Measurements from ENCODE around the gene GPR21.

GPR21 gene

GRCh38 chr9:123063896-123064295 lies 30.4 kb downstream of the GPR21 start:
- DNase-seq (ENCODE audit: low read depth) = no peak

GRCh38 chr9:123064716-123065115 lies 31.2 kb downstream of the GPR21 start:
- no peak for DNase-seq (ENCODE audit: low read depth)

GRCh38 chr9:123065196-123065595 lies 31.7 kb downstream of the GPR21 start:
- no peak for DNase-seq (ENCODE audit: low read depth)

- no peak for DNase-seq (ENCODE audit: low read depth)
Observed at GRCh38 chr9:123067136-123067535, 33.7 kb downstream of the GPR21 start.

GRCh38 chr9:123069010-123069481 lies 35.6 kb downstream of the GPR21 start:
- DNase-seq (ENCODE audit: low read depth) = no peak

- DNase-seq (ENCODE audit: low read depth) = no peak
Observed at GRCh38 chr9:123070198-123070597, 36.7 kb downstream of the GPR21 start.

GRCh38 chr9:123072407-123072995 lies 39.0 kb downstream of the GPR21 start:
- no peak for DNase-seq (ENCODE audit: low read depth)

- DNase-seq (ENCODE audit: low read depth) = no peak
Observed at GRCh38 chr9:123073441-123073840, 40.0 kb downstream of the GPR21 start.

GRCh38 chr9:123073991-123074422 lies 40.5 kb downstream of the GPR21 start:
- no peak for DNase-seq (ENCODE audit: low read depth)

GRCh38 chr9:123074628-123075027 lies 41.2 kb downstream of the GPR21 start:
- DNase-seq (ENCODE audit: low read depth) = no peak

- DNase-seq (ENCODE audit: low read depth) = no peak
Observed at GRCh38 chr9:123080444-123080843, 47.0 kb downstream of the GPR21 start.

- DNase-seq (ENCODE audit: low read depth) = no peak
Observed at GRCh38 chr9:123081824-123082223, 48.4 kb downstream of the GPR21 start.

GRCh38 chr9:123083680-123084079 lies 50.2 kb downstream of the GPR21 start:
- DNase-seq (ENCODE audit: low read depth) = no peak

GRCh38 chr9:123084256-123084655 lies 50.8 kb downstream of the GPR21 start:
- DNase-seq (ENCODE audit: low read depth) = no peak
